ENCODE data around the gene LDAF1. TPM values are rescaled to one million over a fixed set of nuclear protein-coding genes. Genes with fewer than 3 reads are reported as not detected.
"Not testable (repeated sequence)": the region's sequence is repeated elsewhere in the genome, so short reads cannot be mapped to it uniquely, and the experiment has no call there.

LDAF1 gene
- total RNA-seq, 1 experiment from 2014 or later = 104 TPM

- in situ Hi-C loops (cut with HindIII; ENCODE audit: low pct_unique_long_range_greater_than_20kb, low sequenced_read_pairs) = no loop called here
- DNase-seq (ENCODE audit: low read depth) = peak; percentile 49
These were observed 942 bp downstream of the LDAF1 start for GRCh38 chr16:21159281-21159951.

- in situ Hi-C loops (cut with HindIII; ENCODE audit: low pct_unique_long_range_greater_than_20kb, low sequenced_read_pairs) = no loop called here
- DNase-seq (ENCODE audit: low read depth) = no peak
These were observed 1.8 kb downstream of the LDAF1 start for GRCh38 chr16:21160276-21160675.

- in situ Hi-C loops (cut with HindIII; ENCODE audit: low pct_unique_long_range_greater_than_20kb, low sequenced_read_pairs) = no loop called here
- DNase-seq (ENCODE audit: low read depth) = no peak
These were observed 2.7 kb downstream of the LDAF1 start for GRCh38 chr16:21161211-21161610.

GRCh38 chr16:21162661-21163151, 4.2 kb downstream of the LDAF1 start:
- in situ Hi-C loops (cut with HindIII; ENCODE audit: low pct_unique_long_range_greater_than_20kb, low sequenced_read_pairs) = no loop called here
- peak; percentile 68 for DNase-seq (ENCODE audit: low read depth)

- DNase-seq (ENCODE audit: low read depth) = no peak
- in situ Hi-C loops (cut with HindIII; ENCODE audit: low pct_unique_long_range_greater_than_20kb, low sequenced_read_pairs) = no loop called here
These were observed 5.1 kb downstream of the LDAF1 start for GRCh38 chr16:21163576-21163975.

- in situ Hi-C loops (cut with HindIII; ENCODE audit: low pct_unique_long_range_greater_than_20kb, low sequenced_read_pairs) = no loop called here
- no peak for DNase-seq (ENCODE audit: low read depth)
These were observed 6.2 kb downstream of the LDAF1 start for GRCh38 chr16:21164521-21165168.

- peak; percentile 64 for DNase-seq (ENCODE audit: low read depth)
- in situ Hi-C loops (cut with HindIII; ENCODE audit: low pct_unique_long_range_greater_than_20kb, low sequenced_read_pairs) = no loop called here
These were observed 8.1 kb downstream of the LDAF1 start for GRCh38 chr16:21166561-21166961.

GRCh38 chr16:21167360-21167759, 8.9 kb downstream of the LDAF1 start:
- peak; percentile 99 for DNase-seq (ENCODE audit: low read depth)
- in situ Hi-C loops (cut with HindIII; ENCODE audit: low pct_unique_long_range_greater_than_20kb, low sequenced_read_pairs) = no loop called here

GRCh38 chr16:21167929-21168602, 9.6 kb downstream of the LDAF1 start:
- DNase-seq (ENCODE audit: low read depth) = peak; percentile 32
- in situ Hi-C loops (cut with HindIII; ENCODE audit: low pct_unique_long_range_greater_than_20kb, low sequenced_read_pairs) = no loop called here

- in situ Hi-C loops (cut with HindIII; ENCODE audit: low pct_unique_long_range_greater_than_20kb, low sequenced_read_pairs) = no loop called here
- peak; percentile 66 for DNase-seq (ENCODE audit: low read depth)
These were observed 10.9 kb downstream of the LDAF1 start for GRCh38 chr16:21169249-21169981.

- DNase-seq (ENCODE audit: low read depth); in situ Hi-C loops (cut with HindIII; ENCODE audit: low pct_unique_long_range_greater_than_20kb, low sequenced_read_pairs): not testable (repeated sequence)
These were observed 11.6 kb downstream of the LDAF1 start for GRCh38 chr16:21170116-21170515.

GRCh38 chr16:21172650-21173049, 14.2 kb downstream of the LDAF1 start:
- in situ Hi-C loops (cut with HindIII; ENCODE audit: low pct_unique_long_range_greater_than_20kb, low sequenced_read_pairs) = no loop called here
- DNase-seq (ENCODE audit: low read depth) = no peak

GRCh38 chr16:21175397-21175796, 16.9 kb downstream of the LDAF1 start:
- in situ Hi-C loops (cut with HindIII; ENCODE audit: low pct_unique_long_range_greater_than_20kb, low sequenced_read_pairs) = no loop called here
- no peak for DNase-seq (ENCODE audit: low read depth)

GRCh38 chr16:21179126-21179982, 20.9 kb downstream of the LDAF1 start:
- DNase-seq (ENCODE audit: low read depth) = no peak
- in situ Hi-C loops (cut with HindIII; ENCODE audit: low pct_unique_long_range_greater_than_20kb, low sequenced_read_pairs) = no loop called here

GRCh38 chr16:21179983-21180365, 21.5 kb downstream of the LDAF1 start:
- in situ Hi-C loops (cut with HindIII; ENCODE audit: low pct_unique_long_range_greater_than_20kb, low sequenced_read_pairs) = loop anchor here (10.0 kb wide), 1 partner anchor 125 kb away; no protein-coding TSS in a partner anchor
- no peak for DNase-seq (ENCODE audit: low read depth)

GRCh38 chr16:21183995-21184394, 25.5 kb downstream of the LDAF1 start:
- DNase-seq (ENCODE audit: low read depth) = no peak
- in situ Hi-C loops (cut with HindIII; ENCODE audit: low pct_unique_long_range_greater_than_20kb, low sequenced_read_pairs) = loop anchor here (10.0 kb wide), 1 partner anchor 121 kb away; no protein-coding TSS in a partner anchor

- in situ Hi-C loops (cut with HindIII; ENCODE audit: low pct_unique_long_range_greater_than_20kb, low sequenced_read_pairs) = loop anchor here (10.0 kb wide), 1 partner anchor 120 kb away; no protein-coding TSS in a partner anchor
- DNase-seq (ENCODE audit: low read depth) = peak; percentile 57
These were observed 26.4 kb downstream of the LDAF1 start for GRCh38 chr16:21184834-21185233.

Data from Caki2 (cell line).